Measurements from ENCODE around the gene KLHDC3.

The KLHDC3 gene

DNA sequence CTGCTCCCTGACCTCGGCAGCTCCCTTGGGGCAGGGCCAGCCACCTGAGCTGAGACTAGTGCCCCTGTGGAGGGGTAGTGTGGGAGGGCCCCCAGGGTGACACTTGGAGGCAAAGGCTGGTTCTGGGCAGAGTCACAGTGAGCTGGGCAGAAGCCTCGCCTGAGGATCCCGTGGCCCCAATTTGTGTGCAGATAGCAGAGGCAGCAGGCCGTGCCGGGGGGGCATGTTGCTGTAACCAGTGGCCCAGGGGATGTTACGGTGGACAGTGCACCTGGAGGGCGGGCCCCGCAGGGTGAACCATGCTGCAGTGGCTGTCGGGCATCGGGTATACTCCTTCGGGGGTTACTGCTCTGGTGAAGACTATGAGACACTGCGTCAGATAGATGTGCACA lies 2.9 kb downstream of the KLHDC3 start:
- DNase-seq (ENCODE audit: low read depth), result no peak
- H3K4me3 ChIP-seq (replicated peaks; ENCODE audit: low read depth, low read length), result no peak overlapping the region
- TF ChIP-seq, protein P1, sequence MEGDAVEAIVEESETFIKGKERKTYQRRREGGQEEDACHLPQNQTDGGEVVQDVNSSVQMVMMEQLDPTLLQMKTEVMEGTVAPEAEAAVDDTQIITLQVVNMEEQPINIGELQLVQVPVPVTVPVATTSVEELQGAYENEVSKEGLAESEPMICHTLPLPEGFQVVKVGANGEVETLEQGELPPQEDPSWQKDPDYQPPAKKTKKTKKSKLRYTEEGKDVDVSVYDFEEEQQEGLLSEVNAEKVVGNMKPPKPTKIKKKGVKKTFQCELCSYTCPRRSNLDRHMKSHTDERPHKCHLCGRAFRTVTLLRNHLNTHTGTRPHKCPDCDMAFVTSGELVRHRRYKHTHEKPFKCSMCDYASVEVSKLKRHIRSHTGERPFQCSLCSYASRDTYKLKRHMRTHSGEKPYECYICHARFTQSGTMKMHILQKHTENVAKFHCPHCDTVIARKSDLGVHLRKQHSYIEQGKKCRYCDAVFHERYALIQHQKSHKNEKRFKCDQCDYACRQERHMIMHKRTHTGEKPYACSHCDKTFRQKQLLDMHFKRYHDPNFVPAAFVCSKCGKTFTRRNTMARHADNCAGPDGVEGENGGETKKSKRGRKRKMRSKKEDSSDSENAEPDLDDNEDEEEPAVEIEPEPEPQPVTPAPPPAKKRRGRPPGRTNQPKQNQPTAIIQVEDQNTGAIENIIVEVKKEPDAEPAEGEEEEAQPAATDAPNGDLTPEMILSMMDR (IDR thresholded peaks at IDR 0.05; ENCODE audit: low read length, missing control alignments), result no peak

DNA sequence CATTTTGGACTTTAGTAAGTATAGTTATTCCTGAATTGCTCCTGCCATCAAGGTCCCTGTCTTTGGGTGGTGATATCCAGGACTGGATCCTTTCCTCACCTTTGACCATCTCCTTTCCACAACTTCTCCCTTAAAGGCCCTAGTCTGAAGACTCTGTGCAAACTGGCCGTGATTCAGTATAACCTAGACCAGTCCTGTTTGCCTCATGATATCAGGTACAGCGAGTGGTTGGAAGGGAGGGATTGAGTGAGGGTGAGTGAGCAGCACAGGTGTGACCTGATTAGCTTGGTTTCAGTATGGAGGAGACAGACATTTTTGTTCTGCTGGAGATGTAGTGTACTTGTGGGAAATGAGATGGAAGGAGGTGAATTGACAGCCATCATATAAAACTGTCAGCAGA lies 5.1 kb downstream of the KLHDC3 start:
- TF ChIP-seq, protein P1 (IDR thresholded peaks at IDR 0.05; ENCODE audit: low read length, missing control alignments), result no peak
- H3K4me3 ChIP-seq (replicated peaks; ENCODE audit: low read depth, low read length), result no peak overlapping the region
- no peak for DNase-seq (ENCODE audit: low read depth)

DNA sequence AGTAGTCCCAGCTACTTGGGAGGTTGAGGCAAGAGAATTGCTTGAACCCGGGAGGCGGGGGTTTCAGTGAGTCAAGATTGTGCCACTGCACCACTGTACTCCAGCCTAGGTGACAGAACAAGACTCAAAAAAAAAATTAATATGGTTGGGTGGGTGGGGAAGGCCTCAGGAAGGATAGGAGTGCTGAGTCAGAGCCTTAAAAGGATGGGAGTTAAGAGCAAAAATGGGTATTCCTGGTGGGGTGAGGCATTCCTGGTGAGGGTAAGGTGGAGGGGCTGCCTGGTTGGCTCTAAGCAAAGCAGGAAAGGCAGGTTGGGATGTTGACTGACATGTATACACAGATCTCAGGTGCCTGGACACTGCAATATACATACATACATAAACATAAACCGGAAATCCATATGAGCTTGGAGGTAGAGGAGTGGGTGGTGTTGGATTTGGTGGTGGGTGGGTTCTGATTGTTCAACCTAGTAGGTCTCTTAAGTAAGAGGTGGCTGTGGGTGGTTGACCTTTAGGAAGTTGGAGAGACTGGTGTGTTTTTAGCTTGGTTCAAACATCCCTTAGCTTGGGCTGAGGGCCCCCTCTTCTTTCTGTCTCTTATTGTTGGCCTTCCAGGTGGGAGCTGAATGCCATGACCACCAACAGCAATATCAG lies 6.1 kb downstream of the KLHDC3 start:
- TF ChIP-seq, protein P1 (IDR thresholded peaks at IDR 0.05; ENCODE audit: low read length, missing control alignments), result no peak
- H3K4me3 ChIP-seq (replicated peaks; ENCODE audit: low read depth, low read length), result no peak overlapping the region
- no peak for DNase-seq (ENCODE audit: low read depth)

DNA sequence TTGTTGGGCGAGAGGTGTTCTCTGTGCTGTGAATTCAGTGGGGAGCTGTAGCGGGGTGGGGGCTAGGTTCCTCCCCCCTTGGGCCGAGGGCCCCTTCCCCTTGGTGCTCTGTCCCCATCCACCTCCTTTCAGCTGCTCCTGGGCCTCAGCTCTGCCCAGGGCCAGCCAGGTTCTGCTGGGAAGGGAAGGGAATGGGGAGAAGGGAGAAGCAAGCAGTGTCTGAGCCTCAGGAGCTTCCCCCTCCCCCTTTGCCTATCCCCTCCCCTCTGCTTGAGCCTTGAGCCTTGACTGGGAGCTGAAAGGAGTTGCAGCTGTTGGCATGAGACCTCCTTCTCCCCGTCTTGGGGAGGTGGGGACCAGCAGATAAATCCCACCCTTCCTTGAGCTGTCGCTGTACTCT lies 6.8 kb downstream of the KLHDC3 start:
- TF ChIP-seq, protein P1 (IDR thresholded peaks at IDR 0.05; ENCODE audit: low read length, missing control alignments), result no peak
- peak; percentile 7 for DNase-seq (ENCODE audit: low read depth)
- peak overlapping the region; percentile 87 for H3K4me3 ChIP-seq (replicated peaks; ENCODE audit: low read depth, low read length)

DNA sequence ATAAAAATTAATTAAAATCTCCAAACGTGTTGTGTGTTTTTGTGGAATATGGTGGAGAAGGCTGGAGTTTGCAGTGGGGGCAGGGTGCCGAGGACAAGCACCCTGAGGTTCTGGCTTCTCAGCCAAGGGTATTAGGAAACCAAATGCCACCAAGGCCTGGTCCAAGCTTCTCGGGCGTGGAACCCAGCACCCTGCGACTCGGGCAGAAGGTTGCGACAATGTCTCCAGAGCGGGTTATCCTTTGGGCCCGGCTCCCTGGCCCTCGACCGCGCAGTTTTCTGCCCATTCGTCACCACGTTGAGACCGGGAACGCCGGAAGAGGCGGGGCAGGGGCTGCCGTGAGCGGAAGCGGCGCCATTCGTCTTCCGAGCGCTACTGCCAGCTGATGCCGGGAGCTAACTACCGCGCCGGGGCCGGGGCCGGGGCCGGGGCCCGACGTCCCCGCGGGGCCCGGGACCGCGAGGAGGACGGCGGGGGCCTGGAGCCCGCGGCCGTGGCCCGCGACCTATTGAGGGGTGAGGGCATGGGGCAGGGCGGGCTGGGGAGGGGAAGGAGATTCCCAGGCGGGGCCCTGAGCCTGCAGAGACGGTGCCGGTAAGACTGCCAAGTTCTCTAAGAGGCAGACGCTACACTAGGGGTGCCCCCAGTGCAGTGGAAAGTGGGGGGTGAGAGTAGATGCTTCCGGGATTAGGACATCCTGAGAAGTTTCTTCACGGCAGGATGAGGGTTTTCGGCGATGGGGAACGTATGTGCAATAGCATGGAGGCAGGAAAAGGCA lies 7.4 kb downstream of the KLHDC3 start, which contains the start of gene RRP36:
Gene RRP36, plus strand, starts transcription at position 354 of the 778 bp plus-strand sequence. Its CDS starts 32 bp downstream, at position 386.
- TF ChIP-seq, protein P1 (IDR thresholded peaks at IDR 0.05; ENCODE audit: low read length, missing control alignments), result no peak
- peak; percentile 66 for DNase-seq (ENCODE audit: low read depth)
- peak within 1 kb of the TSS; percentile 87 for H3K4me3 ChIP-seq (replicated peaks; ENCODE audit: low read depth, low read length)

DNA sequence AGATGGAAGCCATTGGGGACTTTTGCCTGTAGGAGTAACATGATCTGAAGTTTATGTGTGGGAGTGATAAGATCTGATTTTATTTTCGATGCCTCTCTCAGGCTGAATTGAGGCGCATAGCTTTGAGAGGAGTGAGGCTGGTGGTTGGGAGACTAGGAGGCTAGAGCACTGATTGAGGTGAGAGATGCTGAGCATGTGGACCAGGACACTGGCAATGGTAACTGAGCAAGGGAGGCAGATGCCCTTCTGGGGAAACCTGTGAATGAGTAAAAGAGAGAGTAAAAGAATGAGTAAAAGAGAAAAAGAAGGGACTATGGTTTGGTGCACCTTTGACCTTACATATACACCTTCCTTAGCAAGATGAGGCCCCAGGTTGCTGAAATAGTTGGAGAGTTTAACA lies 10.4 kb downstream of the KLHDC3 start:
- TF ChIP-seq, protein P1 (IDR thresholded peaks at IDR 0.05; ENCODE audit: low read length, missing control alignments), result no peak
- DNase-seq (ENCODE audit: low read depth), result no peak
- H3K4me3 ChIP-seq (replicated peaks; ENCODE audit: low read depth, low read length), result no peak overlapping the region

Measured in fibroblast of pulmonary artery (primary cell).